Upper lobe of left lung (tissue), 4 donors: Measurements from ENCODE around the gene NHSL1.

Experiments
- EP300 ChIP-seq, 4 donors: sonication (generic); formaldehyde crosslinking; IDR thresholded peaks; one replicate each; pipeline ENCODE4 v1.5.1; 2017; ENCODE audit warnings: antibody characterized with exemption in 4 of 4, control low read depth in 2 of 4
- POLR2A ChIP-seq, 4 donors: fragments of 450-650 bp; IDR thresholded peaks; one replicate each; pipeline ENCODE4 v1.5.1; 2016 to 2017; ENCODE audit warnings: antibody characterized with exemption in 4 of 4, mild to moderate bottlenecking in 2 of 4
- POLR2AphosphoS5 ChIP-seq, 2 donors: sonication (generic); formaldehyde crosslinking; IDR thresholded peaks; one replicate each; pipeline ENCODE4 v1.5.1; 2017; ENCODE audit warnings: antibody characterized with exemption in 2 of 2
- TF ChIP-seq, protein P1 (sequence below), 6 experiments: fragments of 450-650 bp in 4 of 6; fragments of 200-600 bp in 2 of 6; sonication (generic) in 2 of 6; IDR thresholded peaks; one replicate each; pipeline ENCODE4 v1.5.1; 2016 to 2019; ENCODE audit warnings: antibody characterized with exemption in 6 of 6

DNA sequence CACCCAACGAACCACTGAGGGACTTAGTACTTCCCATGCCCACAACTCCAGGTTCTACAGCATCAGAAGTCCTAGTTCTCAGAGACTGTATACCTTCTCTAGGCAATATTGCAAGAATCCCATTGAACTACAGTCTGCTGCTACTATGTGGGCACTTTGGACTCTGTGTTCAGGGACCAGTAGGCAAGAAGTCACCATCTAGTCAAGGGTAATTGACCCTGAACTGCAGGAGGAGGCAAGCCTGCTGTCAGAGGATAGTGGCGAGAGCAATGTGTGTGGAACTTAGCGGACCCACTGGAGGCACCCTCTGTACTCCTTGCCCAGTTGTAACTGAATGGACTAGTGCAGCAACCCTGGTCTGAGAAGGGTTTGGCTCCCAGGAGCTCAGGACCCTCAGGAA is 79.5 kb downstream of the NHSL1 start:
- TF ChIP-seq, protein P1, sequence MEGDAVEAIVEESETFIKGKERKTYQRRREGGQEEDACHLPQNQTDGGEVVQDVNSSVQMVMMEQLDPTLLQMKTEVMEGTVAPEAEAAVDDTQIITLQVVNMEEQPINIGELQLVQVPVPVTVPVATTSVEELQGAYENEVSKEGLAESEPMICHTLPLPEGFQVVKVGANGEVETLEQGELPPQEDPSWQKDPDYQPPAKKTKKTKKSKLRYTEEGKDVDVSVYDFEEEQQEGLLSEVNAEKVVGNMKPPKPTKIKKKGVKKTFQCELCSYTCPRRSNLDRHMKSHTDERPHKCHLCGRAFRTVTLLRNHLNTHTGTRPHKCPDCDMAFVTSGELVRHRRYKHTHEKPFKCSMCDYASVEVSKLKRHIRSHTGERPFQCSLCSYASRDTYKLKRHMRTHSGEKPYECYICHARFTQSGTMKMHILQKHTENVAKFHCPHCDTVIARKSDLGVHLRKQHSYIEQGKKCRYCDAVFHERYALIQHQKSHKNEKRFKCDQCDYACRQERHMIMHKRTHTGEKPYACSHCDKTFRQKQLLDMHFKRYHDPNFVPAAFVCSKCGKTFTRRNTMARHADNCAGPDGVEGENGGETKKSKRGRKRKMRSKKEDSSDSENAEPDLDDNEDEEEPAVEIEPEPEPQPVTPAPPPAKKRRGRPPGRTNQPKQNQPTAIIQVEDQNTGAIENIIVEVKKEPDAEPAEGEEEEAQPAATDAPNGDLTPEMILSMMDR (IDR thresholded peaks at IDR 0.05): no peak
- no peak for TF ChIP-seq POLR2AphosphoS5 (IDR thresholded peaks at IDR 0.05)
- no peak for TF ChIP-seq EP300 (IDR thresholded peaks at IDR 0.05)
- TF ChIP-seq POLR2A (IDR thresholded peaks at IDR 0.05): no peak
